Measurements from ENCODE around the gene NPAS3.

DNA sequence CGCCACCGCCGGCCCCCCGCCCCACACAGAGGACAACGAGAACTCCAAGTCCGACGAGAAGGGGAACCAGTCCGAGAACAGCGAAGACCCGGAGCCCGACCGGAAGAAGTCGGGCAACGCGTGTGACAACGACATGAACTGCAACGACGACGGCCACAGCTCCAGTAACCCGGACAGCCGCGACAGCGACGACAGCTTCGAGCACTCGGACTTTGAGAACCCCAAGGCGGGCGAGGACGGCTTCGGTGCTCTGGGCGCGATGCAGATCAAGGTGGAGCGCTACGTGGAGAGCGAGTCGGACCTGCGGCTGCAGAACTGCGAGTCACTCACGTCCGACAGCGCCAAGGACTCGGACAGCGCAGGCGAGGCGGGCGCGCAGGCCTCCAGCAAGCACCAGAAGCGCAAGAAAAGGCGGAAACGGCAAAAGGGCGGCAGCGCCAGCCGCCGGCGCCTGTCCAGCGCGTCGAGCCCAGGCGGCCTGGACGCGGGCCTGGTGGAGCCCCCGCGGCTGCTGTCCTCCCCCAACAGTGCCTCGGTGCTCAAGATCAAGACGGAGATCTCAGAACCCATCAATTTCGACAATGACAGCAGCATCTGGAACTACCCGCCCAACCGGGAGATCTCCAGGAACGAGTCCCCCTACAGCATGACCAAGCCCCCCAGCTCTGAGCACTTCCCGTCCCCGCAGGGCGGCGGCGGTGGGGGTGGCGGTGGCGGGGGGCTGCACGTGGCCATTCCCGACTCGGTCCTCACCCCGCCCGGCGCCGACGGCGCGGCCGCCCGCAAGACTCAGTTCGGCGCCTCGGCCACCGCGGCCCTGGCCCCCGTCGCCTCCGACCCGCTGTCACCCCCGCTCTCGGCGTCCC lies 861.3 kb downstream of the NPAS3 start:
- TF ChIP-seq POLR2A (IDR thresholded peaks at IDR 0.05), result no peak
- TF ChIP-seq, protein P1, sequence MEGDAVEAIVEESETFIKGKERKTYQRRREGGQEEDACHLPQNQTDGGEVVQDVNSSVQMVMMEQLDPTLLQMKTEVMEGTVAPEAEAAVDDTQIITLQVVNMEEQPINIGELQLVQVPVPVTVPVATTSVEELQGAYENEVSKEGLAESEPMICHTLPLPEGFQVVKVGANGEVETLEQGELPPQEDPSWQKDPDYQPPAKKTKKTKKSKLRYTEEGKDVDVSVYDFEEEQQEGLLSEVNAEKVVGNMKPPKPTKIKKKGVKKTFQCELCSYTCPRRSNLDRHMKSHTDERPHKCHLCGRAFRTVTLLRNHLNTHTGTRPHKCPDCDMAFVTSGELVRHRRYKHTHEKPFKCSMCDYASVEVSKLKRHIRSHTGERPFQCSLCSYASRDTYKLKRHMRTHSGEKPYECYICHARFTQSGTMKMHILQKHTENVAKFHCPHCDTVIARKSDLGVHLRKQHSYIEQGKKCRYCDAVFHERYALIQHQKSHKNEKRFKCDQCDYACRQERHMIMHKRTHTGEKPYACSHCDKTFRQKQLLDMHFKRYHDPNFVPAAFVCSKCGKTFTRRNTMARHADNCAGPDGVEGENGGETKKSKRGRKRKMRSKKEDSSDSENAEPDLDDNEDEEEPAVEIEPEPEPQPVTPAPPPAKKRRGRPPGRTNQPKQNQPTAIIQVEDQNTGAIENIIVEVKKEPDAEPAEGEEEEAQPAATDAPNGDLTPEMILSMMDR (IDR thresholded peaks at IDR 0.05), result no peak

Measured in breast epithelium (tissue), 3 donors.